SKM-1 treated with dmso at 0.1 percent for 144 hours (cell line): ENCODE data around the gene CYP4F22.
A peak's percentile ranks its signal among the peaks of the same experiment; 100 is the strongest.
"Not testable (repeated sequence)": the region's sequence is repeated elsewhere in the genome, so short reads cannot be mapped to it uniquely, and the experiment has no call there.

Experiments used
- DNase-seq: peaks from one replicate; lab custom pipeline; 2025; ENCODE audit not compliant: unreplicated experiment; lab: John Stamatoyannopoulos, UW

The CYP4F22 gene

DNA sequence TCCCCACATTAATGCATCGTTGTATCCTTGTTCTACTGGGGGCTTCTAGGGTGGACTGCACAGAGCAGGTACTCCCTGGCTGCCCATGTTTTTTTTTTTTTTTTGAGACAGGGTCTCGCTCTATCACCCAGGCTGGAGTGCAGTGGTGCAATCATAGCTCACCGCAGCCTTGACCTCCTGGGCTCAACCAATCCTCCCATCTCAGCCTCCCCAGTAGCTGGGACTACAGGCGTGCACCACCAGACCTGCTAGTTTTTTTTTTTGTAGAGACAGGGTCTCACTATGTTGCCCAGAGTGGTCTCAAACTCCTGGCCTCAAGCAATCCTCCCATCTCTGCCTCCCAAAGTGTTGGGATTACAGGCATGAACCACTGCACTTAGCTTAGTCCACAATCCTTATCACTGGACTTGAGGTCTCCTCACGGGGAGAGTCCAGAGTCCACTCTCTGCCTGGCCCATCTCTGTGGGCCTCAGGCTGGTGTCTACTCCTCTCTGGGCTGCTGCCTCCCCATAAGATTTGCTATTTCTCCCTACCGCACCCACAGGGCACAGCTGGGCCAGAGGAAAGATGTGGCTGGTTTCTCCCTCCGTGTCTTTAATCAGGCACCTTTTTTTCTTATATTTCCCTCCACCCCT lies 56.3 kb downstream of the CYP4F22 start:
- no peak for DNase-seq

DNA sequence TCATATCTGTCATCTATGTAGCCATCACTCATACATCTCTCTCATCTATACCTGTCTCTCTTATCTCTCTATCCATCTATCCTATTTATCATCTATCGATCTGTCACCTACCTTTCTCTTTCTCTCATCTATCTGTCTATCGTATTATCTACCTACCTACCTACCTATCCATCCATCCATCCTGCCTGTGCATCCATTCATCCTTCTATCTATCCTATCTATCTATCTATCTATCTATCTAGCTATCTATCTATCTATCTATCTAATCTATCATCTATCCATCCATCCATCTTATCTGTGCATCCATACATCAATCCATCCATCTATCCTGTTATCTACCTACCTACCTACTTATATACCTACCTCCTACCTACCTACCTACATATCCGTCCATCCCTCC lies 62.1 kb downstream of the CYP4F22 start:
- DNase-seq: no peak

DNA sequence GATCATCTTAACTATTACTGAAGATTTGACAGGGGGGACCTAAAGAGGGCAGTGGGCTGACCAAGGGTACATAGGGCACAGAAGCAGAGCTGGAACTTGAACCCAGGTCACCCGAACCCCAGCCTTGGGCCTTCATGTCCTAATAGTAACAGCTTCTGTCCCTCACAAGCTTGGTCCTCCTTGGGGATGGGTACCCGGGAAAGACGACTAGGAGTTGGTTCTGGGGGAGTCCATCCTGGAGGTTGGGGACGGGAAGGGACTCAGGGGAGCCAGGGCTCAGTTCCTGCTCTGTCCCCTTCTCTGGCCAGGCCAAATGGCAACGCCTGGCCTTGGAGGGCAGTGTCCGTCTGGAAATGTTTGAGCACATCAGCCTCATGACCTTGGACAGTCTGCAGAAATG lies 67.1 kb downstream of the CYP4F22 start:
- DNase-seq: no peak

DNA sequence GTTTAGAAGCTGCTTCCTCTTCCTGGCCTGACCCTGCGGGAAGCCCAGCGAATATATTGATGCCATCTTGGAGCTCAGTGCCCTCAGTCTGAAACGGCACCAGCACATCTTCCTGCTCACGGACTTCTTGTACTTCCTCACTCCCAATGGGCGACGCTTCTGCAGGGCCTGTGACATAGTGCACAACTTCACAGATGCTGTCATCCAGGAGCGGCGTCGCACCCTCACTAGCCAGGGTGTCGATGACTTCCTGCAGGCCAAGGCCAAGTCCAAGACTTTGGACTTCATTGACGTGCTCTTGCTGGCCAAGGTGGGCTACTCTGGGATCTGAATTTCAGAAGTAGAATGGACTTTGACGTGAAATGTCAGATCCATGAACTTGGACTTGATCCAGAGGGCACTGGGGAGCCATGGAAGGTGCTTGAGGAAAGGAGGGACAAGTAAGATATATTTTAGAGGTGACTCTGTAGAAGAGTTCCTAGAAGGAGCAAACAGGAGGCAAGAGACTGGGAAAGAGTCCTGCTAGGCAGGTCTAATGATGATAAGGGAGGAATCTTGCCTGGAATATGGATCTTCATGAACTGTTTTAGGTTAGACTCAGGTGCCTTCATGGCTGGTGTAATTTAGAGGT lies 68.3 kb downstream of the CYP4F22 start:
- no peak for DNase-seq

DNA sequence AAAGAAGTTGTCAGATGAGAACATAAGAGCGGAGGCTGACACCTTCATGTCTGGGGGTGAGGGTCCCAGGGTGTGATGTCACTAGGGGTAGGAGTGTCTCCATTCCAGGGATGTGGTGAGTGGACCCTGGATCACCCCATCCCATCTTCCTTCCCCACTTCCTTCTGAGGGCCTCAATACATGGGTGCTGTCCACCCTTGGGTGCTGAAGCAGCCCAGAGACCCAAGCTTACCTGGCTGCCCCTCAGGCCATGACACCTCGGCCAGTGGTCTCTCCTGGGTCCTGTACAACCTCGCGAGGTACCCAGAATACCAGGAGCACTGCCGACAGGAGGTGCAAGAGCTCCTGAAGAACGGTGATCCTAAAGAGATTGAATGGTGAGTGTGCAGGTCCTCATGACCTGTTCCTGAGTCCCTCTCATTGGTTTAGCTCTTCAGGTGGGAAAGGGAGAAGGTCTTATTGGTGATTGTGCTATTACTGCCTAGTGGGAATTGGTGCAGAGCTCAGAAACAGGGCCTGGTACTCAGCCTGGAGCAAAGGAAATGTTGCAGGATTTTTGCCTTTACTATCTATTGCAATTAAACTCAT lies 69.0 kb downstream of the CYP4F22 start:
- DNase-seq: no peak

DNA sequence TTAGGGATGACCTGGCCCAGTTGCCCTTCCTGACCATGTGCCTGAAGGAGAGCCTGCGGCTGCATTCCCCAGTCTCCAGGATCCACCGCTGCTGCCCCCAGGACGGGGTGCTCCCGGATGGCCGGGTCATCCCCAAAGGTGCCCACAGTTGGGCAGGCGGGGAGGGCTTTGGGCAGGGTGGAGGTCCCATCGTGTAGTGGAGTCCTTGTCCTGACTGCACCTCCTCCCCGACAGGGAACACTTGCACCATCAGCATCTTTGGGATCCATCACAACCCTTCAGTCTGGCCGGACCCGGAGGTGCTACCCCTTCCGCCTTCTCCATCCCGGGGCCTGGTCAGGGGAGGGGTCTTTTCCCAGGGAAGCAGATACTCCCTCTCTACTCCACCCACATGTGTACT lies 75.0 kb downstream of the CYP4F22 start:
- no peak for DNase-seq

DNA sequence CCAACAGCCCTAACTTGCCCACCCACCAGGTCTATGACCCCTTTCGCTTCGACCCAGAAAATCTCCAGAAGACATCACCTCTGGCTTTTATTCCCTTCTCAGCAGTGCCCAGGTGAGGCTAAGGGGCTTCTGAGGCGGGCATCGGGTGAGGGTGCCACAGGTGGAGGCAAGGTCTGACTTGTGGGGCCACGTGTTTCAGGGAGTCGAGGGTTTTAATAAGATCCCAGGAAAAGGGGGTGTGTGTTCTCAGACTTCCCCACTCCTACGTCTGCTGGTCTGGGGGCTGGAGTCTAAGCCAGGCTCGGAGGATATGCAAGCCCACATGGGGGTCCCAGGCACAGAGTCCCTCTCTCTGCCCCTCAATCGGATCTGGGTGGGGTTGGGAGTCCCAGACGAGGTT lies 75.8 kb downstream of the CYP4F22 start:
- no peak for DNase-seq

DNA sequence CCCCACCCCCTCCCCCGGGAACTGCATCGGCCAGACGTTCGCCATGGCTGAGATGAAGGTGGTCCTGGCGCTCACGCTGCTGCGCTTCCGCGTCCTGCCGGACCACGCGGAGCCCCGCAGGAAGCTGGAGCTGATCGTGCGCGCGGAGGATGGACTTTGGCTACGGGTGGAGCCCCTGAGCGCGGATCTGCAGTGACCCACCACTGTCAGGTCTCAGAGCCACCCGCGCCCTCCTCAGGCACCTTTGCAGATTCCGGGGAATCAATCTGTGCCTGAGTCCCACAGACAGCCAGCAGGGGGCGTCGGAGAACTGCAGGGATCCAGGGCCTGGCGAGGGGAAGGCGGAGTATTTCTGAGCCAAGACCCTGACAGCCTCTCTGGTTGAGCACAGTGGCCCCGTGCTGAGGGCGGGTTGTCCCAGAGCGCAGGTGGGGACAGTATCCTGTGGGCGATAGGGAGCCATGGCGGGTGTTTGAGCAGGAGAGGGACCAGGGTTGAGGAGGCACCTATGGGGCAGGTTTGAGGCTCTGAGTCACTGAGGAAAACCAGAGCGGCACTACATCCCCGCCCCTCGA lies 76.3 kb downstream of the CYP4F22 start:
- peak; percentile 76 for DNase-seq

DNA sequence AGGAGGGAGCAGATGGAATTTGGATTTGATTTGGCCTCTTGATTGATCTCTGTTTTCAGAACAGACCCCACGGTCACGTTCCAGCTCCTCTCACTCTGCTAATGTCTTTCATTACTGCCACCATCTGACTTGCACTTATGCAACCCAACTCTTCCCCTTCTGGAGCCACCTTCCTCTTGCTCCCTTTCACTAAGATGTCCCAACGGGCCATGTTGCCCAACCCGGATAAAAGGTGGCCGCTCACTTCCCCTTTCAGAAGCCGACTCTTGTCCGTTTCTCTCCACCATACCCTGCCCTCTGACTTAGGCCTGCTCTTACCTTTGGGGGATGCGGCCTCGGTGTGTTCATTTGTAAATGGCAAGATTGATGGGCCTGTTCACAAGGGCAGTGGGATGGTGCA lies 79.3 kb downstream of the CYP4F22 start:
- peak; percentile 99 for DNase-seq

DNA sequence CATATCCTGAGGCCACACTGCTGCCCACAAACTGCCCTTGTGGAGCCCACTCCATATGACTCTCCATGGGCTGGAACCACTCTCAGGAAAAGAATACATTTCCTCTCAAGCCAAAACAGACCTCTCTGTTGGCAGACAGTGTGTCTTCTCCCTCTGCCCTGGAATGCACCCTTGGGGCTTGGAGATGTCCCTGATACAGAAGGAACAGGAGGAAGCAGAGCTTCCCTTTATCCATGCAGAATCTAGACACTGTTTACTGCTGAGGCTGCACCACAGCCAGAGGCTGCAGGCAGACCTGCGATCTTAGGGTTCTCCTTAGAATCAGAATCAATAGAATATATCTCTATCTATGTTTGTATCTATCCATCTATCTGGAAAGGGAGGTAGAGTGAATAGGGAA lies 79.9 kb downstream of the CYP4F22 start:
- DNase-seq: no peak

DNA sequence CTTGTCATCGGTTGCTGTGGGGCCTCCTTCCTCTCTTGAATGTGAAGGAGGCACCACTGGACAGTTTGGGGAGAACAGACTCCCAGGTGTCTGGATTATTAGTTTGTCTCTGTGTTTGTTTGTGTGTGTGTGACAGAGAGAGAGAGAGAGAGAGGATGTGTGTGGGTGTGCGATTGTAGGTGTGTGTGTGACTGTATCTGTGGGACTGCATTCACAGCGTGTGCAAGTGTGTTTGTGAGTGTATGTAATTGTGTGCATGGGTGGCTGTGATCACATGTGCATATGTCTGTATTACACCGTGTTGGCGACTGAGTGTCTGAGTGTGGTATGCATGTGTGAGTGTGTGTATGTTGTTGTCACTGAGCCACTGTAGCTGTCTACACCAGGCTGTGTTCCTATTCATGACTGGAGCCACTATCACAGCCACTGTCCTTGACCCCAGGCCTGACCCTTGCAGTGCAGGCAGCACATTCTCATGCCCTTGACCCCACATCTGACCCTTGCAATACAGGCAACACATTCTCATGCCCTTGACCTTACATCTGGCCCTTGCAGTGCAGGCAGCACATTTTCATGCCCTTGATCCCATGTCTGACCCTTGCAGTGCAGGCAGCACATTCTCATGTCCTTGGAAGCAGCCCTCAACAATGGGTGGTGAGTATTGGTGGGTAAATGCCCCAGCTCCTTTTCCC lies 81.6 kb downstream of the CYP4F22 start:
- no peak for DNase-seq

DNA sequence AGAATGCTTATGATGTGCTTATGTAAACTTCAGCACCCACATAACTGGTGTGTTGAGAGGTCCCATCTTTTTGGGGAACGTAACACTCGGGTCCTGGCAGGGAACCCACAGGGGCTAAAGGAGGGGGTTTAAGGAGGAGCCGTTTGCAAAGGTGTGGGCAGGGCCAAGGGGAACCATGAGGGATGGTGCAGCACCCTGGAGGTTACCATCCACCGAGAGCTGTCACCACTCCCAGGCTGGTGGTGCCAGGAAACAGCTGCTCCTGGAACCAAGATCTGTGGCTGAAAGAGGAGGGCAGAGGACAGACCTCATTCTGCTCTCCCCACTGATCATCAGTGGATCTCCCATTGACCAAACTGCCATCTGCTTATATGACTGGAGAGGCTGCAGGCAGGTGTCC lies 83.5 kb downstream of the CYP4F22 start:
- DNase-seq: no peak

DNA sequence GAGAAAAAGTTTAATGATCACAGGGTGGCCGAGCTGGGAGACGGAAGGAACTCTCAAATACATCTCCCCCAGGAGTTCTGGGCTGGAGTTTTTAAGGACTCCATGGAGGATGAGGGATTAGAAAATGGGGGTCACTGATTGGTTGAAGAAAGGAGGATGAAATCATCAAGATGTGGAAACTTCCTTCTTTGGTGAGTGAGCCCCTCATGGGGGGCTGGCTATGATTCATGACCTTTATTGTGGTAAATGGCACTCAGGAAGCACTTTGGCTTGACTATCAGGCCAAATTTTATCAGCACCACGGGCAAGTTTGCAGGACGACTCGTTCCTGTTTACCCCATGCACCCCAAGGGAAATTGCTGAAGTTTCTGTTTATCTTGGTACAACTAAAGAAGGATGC lies 84.2 kb downstream of the CYP4F22 start:
- not testable (repeated sequence) for DNase-seq

DNA sequence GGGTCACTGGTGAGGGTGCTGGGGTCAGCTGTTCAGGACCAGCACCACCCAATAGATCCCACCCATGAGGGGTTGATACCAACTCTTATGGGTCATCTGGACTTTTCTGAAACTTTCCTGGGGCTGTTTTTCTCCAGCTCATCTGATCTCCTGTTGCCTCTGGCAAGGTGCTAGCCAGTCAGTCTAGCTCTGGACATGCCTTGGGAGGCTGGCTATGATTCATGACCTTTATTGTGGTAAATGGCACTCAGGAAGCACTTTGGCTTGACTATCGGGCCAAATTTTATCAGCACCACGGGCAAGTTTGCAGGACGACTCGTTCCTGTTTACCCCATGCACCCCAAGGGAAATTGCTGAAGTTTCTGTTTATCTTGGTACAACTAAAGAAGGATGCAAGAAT lies 85.4 kb downstream of the CYP4F22 start:
- not testable (repeated sequence) for DNase-seq

DNA sequence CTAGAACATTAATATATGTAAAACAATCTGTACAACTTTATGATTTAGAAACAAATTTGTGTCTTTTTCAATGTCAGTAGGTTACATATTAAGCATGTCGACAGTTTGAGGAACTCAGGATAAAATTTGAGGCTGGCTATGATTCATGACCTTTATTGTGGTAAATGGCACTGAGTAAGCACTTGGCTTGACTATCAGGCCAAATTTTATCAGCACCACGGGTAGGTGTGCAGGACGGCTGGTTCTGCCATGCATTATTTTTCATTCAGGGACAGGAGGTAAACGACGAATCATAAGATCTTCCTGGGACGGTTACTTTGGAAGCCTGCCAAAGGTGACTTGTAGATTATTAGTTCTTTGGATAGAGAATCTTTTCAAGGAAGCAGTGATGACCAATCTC lies 86.7 kb downstream of the CYP4F22 start:
- DNase-seq: no peak
